Esophagus squamous epithelium (tissue), 4 donors: Measurements from ENCODE around the gene HSPG2.

Experiments
- POLR2A ChIP-seq, 4 donors: fragments of 450-650 bp; IDR thresholded peaks; one replicate each; pipeline ENCODE4 v1.6.1; 2017; ENCODE audit warnings: antibody characterized with exemption in 4 of 4, mild to moderate bottlenecking in 4 of 4, moderate library complexity in 3 of 4
- TF ChIP-seq, protein P1 (sequence below), 6 experiments: fragments of 450-650 bp in 4 of 6; fragments of 200-600 bp in 2 of 6; sonication (generic) in 2 of 6; IDR thresholded peaks; one replicate each; pipeline ENCODE4 v1.5.1; 2016 to 2019; ENCODE audit warnings: antibody characterized with exemption in 6 of 6, mild to moderate bottlenecking in 4 of 6, moderate library complexity in 4 of 6

DNA sequence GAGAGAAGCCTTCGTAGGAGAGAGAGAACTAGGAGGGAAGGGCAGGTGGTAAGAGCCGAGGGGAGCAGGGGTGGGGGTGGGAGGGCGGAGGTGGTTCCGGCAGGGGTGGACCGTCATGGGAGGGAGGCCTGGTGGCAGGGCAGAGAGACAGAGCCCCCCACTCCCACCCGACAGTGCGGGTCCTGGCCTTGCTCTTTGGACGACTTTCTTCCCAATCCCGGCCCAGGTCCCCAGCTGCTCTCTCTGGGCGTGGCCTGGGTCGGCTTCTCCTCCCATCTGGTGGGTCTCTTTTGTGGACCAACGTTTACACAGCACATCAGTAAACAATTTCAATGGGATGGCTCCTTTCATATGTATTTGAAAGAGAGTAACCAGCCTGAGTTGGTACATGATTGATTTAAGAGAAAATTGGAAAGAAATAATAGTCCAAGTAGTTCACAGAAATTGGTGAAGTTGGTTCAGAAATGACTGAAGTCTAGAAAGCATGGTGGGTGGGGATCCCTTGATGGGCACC is 68.1 kb downstream of the HSPG2 start:
- TF ChIP-seq POLR2A (IDR thresholded peaks at IDR 0.05), result no peak
- TF ChIP-seq, protein P1, sequence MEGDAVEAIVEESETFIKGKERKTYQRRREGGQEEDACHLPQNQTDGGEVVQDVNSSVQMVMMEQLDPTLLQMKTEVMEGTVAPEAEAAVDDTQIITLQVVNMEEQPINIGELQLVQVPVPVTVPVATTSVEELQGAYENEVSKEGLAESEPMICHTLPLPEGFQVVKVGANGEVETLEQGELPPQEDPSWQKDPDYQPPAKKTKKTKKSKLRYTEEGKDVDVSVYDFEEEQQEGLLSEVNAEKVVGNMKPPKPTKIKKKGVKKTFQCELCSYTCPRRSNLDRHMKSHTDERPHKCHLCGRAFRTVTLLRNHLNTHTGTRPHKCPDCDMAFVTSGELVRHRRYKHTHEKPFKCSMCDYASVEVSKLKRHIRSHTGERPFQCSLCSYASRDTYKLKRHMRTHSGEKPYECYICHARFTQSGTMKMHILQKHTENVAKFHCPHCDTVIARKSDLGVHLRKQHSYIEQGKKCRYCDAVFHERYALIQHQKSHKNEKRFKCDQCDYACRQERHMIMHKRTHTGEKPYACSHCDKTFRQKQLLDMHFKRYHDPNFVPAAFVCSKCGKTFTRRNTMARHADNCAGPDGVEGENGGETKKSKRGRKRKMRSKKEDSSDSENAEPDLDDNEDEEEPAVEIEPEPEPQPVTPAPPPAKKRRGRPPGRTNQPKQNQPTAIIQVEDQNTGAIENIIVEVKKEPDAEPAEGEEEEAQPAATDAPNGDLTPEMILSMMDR (IDR thresholded peaks at IDR 0.05), result no peak
